GM18517 (cell line): ENCODE results near the gene PTPRN2.
"Not testable (repeated sequence)": the region's sequence is repeated elsewhere in the genome, so short reads cannot be mapped to it uniquely, and the experiment has no call there.

Experiments
- ATAC-seq: cut with Tn5 transposase; IDR thresholded peaks from one replicate; pipeline ENCODE4 v1.9.1; 2021; ENCODE audit warnings: mild to moderate bottlenecking, moderate library complexity; ENCODE audit not compliant: unreplicated experiment

PTPRN2 gene

GRCh38 chr7:158447151-158447505 lies 140.5 kb downstream of the PTPRN2 start:
- ATAC-seq: no peak

- ATAC-seq: no peak
Measured at GRCh38 chr7:158446706-158447105, 140.9 kb downstream of the PTPRN2 start.

- no peak for ATAC-seq
Measured at GRCh38 chr7:158446281-158446680, 141.3 kb downstream of the PTPRN2 start.

GRCh38 chr7:158445421-158446175 lies 142.0 kb downstream of the PTPRN2 start:
- ATAC-seq: no peak

- no peak for ATAC-seq
Measured at GRCh38 chr7:158444501-158445420, 142.9 kb downstream of the PTPRN2 start.

- ATAC-seq: no peak
Measured at GRCh38 chr7:158443688-158444483, 143.7 kb downstream of the PTPRN2 start.

GRCh38 chr7:158443014-158443687 lies 144.5 kb downstream of the PTPRN2 start:
- no peak for ATAC-seq

GRCh38 chr7:158442260-158442659 lies 145.4 kb downstream of the PTPRN2 start:
- ATAC-seq: no peak

- no peak for ATAC-seq
Measured at GRCh38 chr7:158439035-158439434, 148.6 kb downstream of the PTPRN2 start.

GRCh38 chr7:158432369-158433341 lies 155.0 kb downstream of the PTPRN2 start:
- ATAC-seq: no peak

GRCh38 chr7:158431941-158432347 lies 155.7 kb downstream of the PTPRN2 start:
- no peak for ATAC-seq

- no peak for ATAC-seq
Measured at GRCh38 chr7:158431055-158431940, 156.3 kb downstream of the PTPRN2 start.

- no peak for ATAC-seq
Measured at GRCh38 chr7:158430308-158431034, 157.2 kb downstream of the PTPRN2 start.

GRCh38 chr7:158428837-158429753 lies 158.5 kb downstream of the PTPRN2 start:
- no peak for ATAC-seq

GRCh38 chr7:158428131-158428836 lies 159.3 kb downstream of the PTPRN2 start:
- ATAC-seq: no peak

- not testable (repeated sequence) for ATAC-seq
Measured at GRCh38 chr7:158425676-158426075, 161.9 kb downstream of the PTPRN2 start.
